ENCODE results near the gene SPOCK2. TPM values are rescaled to one million over a fixed set of nuclear protein-coding genes. Genes with fewer than 3 reads are reported as not detected.
"Not testable (repeated sequence)": the region's sequence is repeated elsewhere in the genome, so short reads cannot be mapped to it uniquely, and the experiment has no call there.

Gene SPOCK2
- polyA plus RNA-seq, 1 donor from 2014 or later: 5.6 TPM

DNA sequence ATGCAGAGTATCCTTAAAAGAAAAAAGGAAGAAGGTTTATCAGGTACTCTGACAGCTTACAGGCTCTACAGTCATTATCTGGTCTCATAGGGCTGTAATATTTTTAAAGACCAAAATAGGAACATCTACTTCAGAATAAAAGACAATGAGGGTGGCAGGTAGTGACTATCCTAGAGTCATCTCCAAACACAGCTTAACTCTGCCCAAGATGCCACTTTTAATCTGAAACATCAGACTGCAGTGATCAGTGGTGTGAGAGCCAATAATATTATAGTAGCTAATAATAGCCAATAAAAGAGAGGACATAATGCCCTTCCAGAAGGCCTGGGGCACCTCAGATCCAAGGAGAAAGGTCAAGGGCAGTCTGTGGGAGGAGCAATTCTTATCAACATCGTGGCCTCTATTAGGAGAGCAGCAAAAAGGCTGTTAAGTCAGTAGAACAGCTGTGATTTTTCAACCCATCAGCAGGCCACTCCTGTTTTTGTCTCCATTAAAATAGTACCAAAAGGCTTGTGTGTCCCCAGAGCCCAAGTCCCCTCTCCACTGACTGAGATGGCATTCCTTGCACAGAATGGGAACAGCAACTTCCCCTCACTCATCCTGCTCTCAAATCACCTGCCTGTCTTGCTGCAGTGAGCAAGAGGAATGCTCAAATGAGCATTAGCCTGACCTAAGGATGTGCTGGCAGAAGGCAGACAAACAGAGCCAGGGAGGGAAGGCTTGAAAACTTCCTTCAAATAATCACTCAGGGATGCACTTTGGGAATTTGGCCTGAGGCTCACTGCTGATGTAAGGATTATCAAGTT, 20.7 kb upstream of the SPOCK2 start:
- no peaks in the 10 kb centered on the region for H3F3A ChIP-seq (ENCODE audit: insufficient read depth, low read length, poor library complexity, severe bottlenecking)
- no peaks in the 10 kb centered on the region for H3K79me2 ChIP-seq (replicated peaks; ENCODE audit: insufficient read depth, low read length)
- no peaks in the 10 kb centered on the region for H3K36me3 ChIP-seq (ENCODE audit: insufficient read depth, low read length)
- H3K27ac ChIP-seq (ENCODE audit: low read length): no peak overlapping the region
- H3K9ac ChIP-seq (ENCODE audit: low read length): no peak overlapping the region
- no peak overlapping the region for H3K4me2 ChIP-seq (ENCODE audit: low read length)
- no peaks in the 10 kb centered on the region for H3K9me2 ChIP-seq (ENCODE audit: insufficient read depth, low read length)
- H4K20me1 ChIP-seq (ENCODE audit: insufficient read depth): no peaks in the 10 kb centered on the region
- no peaks in the 10 kb centered on the region for H3K27me3 ChIP-seq (ENCODE audit: insufficient read depth, low read depth, low read length)
- H3K9me3 ChIP-seq (ENCODE audit: low read length): no peaks in the 10 kb centered on the region
- TF ChIP-seq EP300 (conservative IDR thresholded peaks at IDR 0.05; ENCODE audit: poor library complexity, severe bottlenecking) (no peak), TAF1 (IDR thresholded peaks at IDR 0.05; ENCODE audit: low read depth) (no peak), MXI1 (conservative IDR thresholded peaks at IDR 0.05; ENCODE audit: poor library complexity, severe bottlenecking) (no peak), EZH2 (IDR thresholded peaks at IDR 0.05; ENCODE audit: borderline replicate concordance, insufficient read depth, low read length, poor library complexity, severe bottlenecking) (no peak), POLR2AphosphoS5 (IDR thresholded peaks at IDR 0.05) (no peak), RAD21 (conservative IDR thresholded peaks at IDR 0.05) (no peak), SMC3 (conservative IDR thresholded peaks at IDR 0.05; ENCODE audit: poor library complexity) (no peak)
- TF ChIP-seq, protein P1, sequence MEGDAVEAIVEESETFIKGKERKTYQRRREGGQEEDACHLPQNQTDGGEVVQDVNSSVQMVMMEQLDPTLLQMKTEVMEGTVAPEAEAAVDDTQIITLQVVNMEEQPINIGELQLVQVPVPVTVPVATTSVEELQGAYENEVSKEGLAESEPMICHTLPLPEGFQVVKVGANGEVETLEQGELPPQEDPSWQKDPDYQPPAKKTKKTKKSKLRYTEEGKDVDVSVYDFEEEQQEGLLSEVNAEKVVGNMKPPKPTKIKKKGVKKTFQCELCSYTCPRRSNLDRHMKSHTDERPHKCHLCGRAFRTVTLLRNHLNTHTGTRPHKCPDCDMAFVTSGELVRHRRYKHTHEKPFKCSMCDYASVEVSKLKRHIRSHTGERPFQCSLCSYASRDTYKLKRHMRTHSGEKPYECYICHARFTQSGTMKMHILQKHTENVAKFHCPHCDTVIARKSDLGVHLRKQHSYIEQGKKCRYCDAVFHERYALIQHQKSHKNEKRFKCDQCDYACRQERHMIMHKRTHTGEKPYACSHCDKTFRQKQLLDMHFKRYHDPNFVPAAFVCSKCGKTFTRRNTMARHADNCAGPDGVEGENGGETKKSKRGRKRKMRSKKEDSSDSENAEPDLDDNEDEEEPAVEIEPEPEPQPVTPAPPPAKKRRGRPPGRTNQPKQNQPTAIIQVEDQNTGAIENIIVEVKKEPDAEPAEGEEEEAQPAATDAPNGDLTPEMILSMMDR (IDR thresholded peaks at IDR 0.05; ENCODE audit: poor library complexity, severe bottlenecking): no peak
- TF ChIP-seq, protein P2, sequence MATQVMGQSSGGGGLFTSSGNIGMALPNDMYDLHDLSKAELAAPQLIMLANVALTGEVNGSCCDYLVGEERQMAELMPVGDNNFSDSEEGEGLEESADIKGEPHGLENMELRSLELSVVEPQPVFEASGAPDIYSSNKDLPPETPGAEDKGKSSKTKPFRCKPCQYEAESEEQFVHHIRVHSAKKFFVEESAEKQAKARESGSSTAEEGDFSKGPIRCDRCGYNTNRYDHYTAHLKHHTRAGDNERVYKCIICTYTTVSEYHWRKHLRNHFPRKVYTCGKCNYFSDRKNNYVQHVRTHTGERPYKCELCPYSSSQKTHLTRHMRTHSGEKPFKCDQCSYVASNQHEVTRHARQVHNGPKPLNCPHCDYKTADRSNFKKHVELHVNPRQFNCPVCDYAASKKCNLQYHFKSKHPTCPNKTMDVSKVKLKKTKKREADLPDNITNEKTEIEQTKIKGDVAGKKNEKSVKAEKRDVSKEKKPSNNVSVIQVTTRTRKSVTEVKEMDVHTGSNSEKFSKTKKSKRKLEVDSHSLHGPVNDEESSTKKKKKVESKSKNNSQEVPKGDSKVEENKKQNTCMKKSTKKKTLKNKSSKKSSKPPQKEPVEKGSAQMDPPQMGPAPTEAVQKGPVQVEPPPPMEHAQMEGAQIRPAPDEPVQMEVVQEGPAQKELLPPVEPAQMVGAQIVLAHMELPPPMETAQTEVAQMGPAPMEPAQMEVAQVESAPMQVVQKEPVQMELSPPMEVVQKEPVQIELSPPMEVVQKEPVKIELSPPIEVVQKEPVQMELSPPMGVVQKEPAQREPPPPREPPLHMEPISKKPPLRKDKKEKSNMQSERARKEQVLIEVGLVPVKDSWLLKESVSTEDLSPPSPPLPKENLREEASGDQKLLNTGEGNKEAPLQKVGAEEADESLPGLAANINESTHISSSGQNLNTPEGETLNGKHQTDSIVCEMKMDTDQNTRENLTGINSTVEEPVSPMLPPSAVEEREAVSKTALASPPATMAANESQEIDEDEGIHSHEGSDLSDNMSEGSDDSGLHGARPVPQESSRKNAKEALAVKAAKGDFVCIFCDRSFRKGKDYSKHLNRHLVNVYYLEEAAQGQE (IDR thresholded peaks at IDR 0.05; ENCODE audit: borderline replicate concordance): no peak
- H3K4me3 ChIP-seq (ENCODE audit: low read length): no peak overlapping the region
- no peak overlapping the region for H2AFZ ChIP-seq (ENCODE audit: low read depth, low read length)

DNA sequence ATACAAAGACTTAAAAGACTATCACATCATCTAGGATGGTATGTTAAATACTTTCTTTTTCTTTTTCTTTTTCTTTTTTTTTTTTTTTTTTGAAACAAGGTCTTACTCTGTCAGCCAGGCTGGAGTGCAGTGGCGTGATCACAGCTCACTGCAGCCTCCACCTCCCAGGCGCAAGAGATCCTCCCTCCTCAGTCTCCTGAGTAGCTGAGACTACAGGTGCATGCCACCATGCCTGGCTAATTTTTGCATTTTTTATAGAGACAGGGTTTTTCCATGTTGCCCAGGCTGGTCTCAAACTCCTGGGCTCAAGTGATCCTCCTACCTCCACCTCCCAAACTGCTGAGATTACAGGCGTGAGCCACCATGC, 19.6 kb upstream of the SPOCK2 start:
- H3K9me3 ChIP-seq (ENCODE audit: low read length); H3K79me2 ChIP-seq (replicated peaks; ENCODE audit: insufficient read depth, low read length); H3K9ac ChIP-seq (ENCODE audit: low read length); H3K9me2 ChIP-seq (ENCODE audit: insufficient read depth, low read length); H2AFZ ChIP-seq (ENCODE audit: low read depth, low read length); H3K36me3 ChIP-seq (ENCODE audit: insufficient read depth, low read length); H3K4me2 ChIP-seq (ENCODE audit: low read length); H3K27ac ChIP-seq (ENCODE audit: low read length); H4K20me1 ChIP-seq (ENCODE audit: insufficient read depth); H3K4me3 ChIP-seq (ENCODE audit: low read length); H3K27me3 ChIP-seq (ENCODE audit: insufficient read depth, low read depth, low read length); H3F3A ChIP-seq (ENCODE audit: insufficient read depth, low read length, poor library complexity, severe bottlenecking): not testable (repeated sequence)
